Measurements from ENCODE around the gene DGKQ. TPM values are rescaled to one million over a fixed set of nuclear protein-coding genes. Genes with fewer than 3 reads are reported as not detected.
A peak's percentile ranks its signal among the peaks of the same experiment; 100 is the strongest.

DGKQ gene
- total and polyA plus RNA-seq, 2 of the 13 experiments (the other 11 are each of a cell fraction or from before 2014, with no cell fraction given) = 4.5 to 7.2 TPM

- TF ChIP-seq, protein P1, sequence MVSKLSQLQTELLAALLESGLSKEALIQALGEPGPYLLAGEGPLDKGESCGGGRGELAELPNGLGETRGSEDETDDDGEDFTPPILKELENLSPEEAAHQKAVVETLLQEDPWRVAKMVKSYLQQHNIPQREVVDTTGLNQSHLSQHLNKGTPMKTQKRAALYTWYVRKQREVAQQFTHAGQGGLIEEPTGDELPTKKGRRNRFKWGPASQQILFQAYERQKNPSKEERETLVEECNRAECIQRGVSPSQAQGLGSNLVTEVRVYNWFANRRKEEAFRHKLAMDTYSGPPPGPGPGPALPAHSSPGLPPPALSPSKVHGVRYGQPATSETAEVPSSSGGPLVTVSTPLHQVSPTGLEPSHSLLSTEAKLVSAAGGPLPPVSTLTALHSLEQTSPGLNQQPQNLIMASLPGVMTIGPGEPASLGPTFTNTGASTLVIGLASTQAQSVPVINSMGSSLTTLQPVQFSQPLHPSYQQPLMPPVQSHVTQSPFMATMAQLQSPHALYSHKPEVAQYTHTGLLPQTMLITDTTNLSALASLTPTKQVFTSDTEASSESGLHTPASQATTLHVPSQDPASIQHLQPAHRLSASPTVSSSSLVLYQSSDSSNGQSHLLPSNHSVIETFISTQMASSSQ (IDR thresholded peaks at IDR 0.05; ENCODE audit: low read depth) = no peak
- TF ChIP-seq, protein P1 (CRISPR knock-in tag; IDR thresholded peaks at IDR 0.05; ENCODE audit: borderline replicate concordance) = no peak; the same call in 1 of the 2 replicates
- TF ChIP-seq ZNF275 (CRISPR knock-in tag; IDR thresholded peaks at IDR 0.05; ENCODE audit: borderline replicate concordance) (peak; percentile 73; the same call in 1 of the 2 replicates), HOXA9 (CRISPR knock-in tag; IDR thresholded peaks at IDR 0.05; ENCODE audit: borderline replicate concordance) (no peak), NR3C1 (CRISPR knock-in tag; IDR thresholded peaks at IDR 0.05) (no peak), SOX13 (IDR thresholded peaks at IDR 0.05) (no peak; the same call in 1 of the 2 replicates), SOX13 (CRISPR knock-in tag; conservative IDR thresholded peaks at IDR 0.05 in 1 of 2, IDR thresholded peaks at IDR 0.05 in 1 of 2) (peak; percentile 4 to 80; a peak in 1 of 4 replicates), SNAI1 (CRISPR knock-in tag; IDR thresholded peaks at IDR 0.05; ENCODE audit: borderline replicate concordance) (0 out of 2 replicates have a peak, but pooled peaks have one; percentile 42), MYNN (CRISPR knock-in tag; IDR thresholded peaks at IDR 0.05; ENCODE audit: low read depth) (no peak), ZNF17 (CRISPR knock-in tag; IDR thresholded peaks at IDR 0.05) (no peak), ATF7-NPFF (CRISPR knock-in tag; IDR thresholded peaks at IDR 0.05; ENCODE audit: low read depth) (no peak; the same call in 1 of the 2 replicates), SOX6 (IDR thresholded peaks at IDR 0.05) (no peak), SOX6 (CRISPR knock-in tag; IDR thresholded peaks at IDR 0.05) (no peak), ZNF34 (CRISPR knock-in tag; IDR thresholded peaks at IDR 0.05; ENCODE audit: borderline replicate concordance) (no peak), ZNF784 (CRISPR knock-in tag; IDR thresholded peaks at IDR 0.05; ENCODE audit: borderline replicate concordance) (peak; percentile 77; the same call in 1 of the 2 replicates), ZNF253 (CRISPR knock-in tag; IDR thresholded peaks at IDR 0.05; ENCODE audit: borderline replicate concordance) (no peak; the same call in 1 of the 2 replicates), SNAPC2 (CRISPR knock-in tag; IDR thresholded peaks at IDR 0.05) (0 out of 2 replicates have a peak, but pooled peaks have one; percentile 13), ZNF619 (CRISPR knock-in tag; IDR thresholded peaks at IDR 0.05) (no peak)
- TF ChIP-seq, protein P2, sequence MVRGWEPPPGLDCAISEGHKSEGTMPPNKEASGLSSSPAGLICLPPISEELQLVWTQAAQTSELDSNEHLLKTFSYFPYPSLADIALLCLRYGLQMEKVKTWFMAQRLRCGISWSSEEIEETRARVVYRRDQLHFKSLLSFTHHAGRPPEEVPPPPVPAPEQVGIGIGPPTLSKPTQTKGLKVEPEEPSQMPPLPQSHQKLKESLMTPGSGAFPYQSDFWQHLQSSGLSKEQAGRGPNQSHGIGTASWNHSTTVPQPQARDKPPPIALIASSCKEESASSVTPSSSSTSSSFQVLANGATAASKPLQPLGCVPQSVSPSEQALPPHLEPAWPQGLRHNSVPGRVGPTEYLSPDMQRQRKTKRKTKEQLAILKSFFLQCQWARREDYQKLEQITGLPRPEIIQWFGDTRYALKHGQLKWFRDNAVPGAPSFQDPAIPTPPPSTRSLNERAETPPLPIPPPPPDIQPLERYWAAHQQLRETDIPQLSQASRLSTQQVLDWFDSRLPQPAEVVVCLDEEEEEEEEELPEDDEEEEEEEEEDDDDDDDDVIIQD (CRISPR knock-in tag; IDR thresholded peaks at IDR 0.05; ENCODE audit: low read depth) = no peak
These were observed 20.0 kb upstream of the DGKQ start, which contains the start of gene SLC26A1 (continued) for GRCh38 chr4:993111-994029.
